ENCODE results near the gene TRMT11. TPM values are rescaled to one million over a fixed set of nuclear protein-coding genes. Genes with fewer than 3 reads are reported as not detected.
A peak's percentile ranks its signal among the peaks of the same experiment; 100 is the strongest.

The TRMT11 gene
- total and polyA plus RNA-seq, 9 of the 15 experiments (the other 6 are each of a cell fraction or from before 2014, with no cell fraction given) = 38.8 to 88.0 (median 59.8) TPM

DNA sequence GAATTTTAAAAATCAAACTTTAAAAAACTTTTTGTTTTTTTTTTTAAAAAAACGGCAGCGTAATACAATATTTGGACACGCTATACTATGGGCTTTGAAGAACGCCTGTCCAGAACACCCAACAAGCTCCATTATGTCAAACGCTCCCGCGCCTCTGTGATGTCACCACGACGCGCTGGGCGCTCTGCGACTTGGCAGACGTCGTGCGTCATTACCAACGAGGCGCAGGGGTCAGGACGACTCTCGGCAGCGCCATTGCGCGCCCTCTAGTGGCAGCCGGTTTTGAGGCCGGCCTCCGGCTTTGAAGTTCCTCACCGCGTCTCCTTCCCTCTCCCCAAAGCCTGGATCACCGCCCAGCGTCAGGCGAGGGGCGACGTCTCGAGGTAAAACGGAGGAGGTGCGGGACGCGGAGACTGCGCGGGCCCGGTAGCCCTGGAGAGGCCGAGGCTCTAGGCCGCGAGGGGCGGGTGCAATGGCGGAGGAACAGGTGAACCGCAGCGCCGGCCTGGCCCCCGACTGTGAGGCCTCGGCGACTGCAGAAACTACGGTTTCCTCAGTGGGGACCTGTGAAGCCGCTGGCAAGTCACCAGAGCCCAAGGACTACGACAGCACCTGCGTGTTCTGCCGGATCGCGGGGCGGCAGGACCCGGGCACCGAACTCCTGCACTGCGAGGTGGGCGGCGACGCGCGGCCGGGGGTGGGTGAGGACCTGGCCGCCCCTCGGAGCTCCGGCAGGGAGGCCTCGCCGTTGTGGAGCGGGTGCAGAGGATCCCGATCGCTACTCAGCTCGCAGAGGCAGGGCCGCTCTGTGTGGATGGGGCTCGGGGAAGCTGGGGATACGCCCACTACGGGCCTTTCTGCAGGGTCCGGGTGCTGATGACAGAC lies 29.6 kb upstream of the TRMT11 start, which contains the start of gene HINT3 (continued):
- TF ChIP-seq, protein P1, sequence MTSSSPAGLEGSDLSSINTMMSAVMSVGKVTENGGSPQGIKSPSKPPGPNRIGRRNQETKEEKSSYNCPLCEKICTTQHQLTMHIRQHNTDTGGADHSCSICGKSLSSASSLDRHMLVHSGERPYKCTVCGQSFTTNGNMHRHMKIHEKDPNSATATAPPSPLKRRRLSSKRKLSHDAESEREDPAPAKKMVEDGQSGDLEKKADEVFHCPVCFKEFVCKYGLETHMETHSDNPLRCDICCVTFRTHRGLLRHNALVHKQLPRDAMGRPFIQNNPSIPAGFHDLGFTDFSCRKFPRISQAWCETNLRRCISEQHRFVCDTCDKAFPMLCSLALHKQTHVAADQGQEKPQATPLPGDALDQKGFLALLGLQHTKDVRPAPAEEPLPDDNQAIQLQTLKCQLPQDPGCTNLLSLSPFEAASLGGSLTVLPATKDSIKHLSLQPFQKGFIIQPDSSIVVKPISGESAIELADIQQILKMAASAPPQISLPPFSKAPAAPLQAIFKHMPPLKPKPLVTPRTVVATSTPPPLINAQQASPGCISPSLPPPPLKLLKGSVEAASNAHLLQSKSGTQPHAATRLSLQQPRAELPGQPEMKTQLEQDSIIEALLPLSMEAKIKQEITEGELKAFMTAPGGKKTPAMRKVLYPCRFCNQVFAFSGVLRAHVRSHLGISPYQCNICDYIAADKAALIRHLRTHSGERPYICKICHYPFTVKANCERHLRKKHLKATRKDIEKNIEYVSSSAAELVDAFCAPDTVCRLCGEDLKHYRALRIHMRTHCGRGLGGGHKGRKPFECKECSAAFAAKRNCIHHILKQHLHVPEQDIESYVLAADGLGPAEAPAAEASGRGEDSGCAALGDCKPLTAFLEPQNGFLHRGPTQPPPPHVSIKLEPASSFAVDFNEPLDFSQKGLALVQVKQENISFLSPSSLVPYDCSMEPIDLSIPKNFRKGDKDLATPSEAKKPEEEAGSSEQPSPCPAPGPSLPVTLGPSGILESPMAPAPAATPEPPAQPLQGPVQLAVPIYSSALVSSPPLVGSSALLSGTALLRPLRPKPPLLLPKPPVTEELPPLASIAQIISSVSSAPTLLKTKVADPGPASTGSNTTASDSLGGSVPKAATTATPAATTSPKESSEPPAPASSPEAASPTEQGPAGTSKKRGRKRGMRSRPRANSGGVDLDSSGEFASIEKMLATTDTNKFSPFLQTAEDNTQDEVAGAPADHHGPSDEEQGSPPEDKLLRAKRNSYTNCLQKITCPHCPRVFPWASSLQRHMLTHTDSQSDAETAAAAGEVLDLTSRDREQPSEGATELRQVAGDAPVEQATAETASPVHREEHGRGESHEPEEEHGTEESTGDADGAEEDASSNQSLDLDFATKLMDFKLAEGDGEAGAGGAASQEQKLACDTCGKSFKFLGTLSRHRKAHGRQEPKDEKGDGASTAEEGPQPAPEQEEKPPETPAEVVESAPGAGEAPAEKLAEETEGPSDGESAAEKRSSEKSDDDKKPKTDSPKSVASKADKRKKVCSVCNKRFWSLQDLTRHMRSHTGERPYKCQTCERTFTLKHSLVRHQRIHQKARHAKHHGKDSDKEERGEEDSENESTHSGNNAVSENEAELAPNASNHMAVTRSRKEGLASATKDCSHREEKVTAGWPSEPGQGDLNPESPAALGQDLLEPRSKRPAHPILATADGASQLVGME (CRISPR knock-in tag; IDR thresholded peaks at IDR 0.05) = no peak; the same call in 1 of the 2 replicates
- no peak for TF ChIP-seq BRF1 (IDR thresholded peaks at IDR 0.05; ENCODE audit: borderline replicate concordance, extremely low read depth, insufficient read length)
- TF ChIP-seq MYC (IDR thresholded peaks at IDR 0.05; ENCODE audit: low read depth, low read length) = peak; percentile 77
- TF ChIP-seq MYC (CRISPR knock-in tag; IDR thresholded peaks at IDR 0.05; ENCODE audit: borderline replicate concordance, low read depth) = peak; percentile 85; the same call in 1 of the 2 replicates
- no peak for TF ChIP-seq TFAM (CRISPR knock-in tag; conservative IDR thresholded peaks at IDR 0.05)
- TF ChIP-seq KLF10 (CRISPR knock-in tag; IDR thresholded peaks at IDR 0.05) = no peak
- TF ChIP-seq, protein P2, sequence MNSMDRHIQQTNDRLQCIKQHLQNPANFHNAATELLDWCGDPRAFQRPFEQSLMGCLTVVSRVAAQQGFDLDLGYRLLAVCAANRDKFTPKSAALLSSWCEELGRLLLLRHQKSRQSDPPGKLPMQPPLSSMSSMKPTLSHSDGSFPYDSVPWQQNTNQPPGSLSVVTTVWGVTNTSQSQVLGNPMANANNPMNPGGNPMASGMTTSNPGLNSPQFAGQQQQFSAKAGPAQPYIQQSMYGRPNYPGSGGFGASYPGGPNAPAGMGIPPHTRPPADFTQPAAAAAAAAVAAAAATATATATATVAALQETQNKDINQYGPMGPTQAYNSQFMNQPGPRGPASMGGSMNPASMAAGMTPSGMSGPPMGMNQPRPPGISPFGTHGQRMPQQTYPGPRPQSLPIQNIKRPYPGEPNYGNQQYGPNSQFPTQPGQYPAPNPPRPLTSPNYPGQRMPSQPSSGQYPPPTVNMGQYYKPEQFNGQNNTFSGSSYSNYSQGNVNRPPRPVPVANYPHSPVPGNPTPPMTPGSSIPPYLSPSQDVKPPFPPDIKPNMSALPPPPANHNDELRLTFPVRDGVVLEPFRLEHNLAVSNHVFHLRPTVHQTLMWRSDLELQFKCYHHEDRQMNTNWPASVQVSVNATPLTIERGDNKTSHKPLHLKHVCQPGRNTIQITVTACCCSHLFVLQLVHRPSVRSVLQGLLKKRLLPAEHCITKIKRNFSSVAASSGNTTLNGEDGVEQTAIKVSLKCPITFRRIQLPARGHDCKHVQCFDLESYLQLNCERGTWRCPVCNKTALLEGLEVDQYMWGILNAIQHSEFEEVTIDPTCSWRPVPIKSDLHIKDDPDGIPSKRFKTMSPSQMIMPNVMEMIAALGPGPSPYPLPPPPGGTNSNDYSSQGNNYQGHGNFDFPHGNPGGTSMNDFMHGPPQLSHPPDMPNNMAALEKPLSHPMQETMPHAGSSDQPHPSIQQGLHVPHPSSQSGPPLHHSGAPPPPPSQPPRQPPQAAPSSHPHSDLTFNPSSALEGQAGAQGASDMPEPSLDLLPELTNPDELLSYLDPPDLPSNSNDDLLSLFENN (IDR thresholded peaks at IDR 0.05; ENCODE audit: low read depth in 2 of 2, low read length in 2 of 2) = peak in 1 of 2 experiments; percentile 41; a peak in 1 of 4 replicates
- peak; percentile 93 for TF ChIP-seq CTBP1 (IDR thresholded peaks at IDR 0.05; ENCODE audit: borderline replicate concordance)
- peak; percentile 73 for TF ChIP-seq HCFC1 (IDR thresholded peaks at IDR 0.05; ENCODE audit: low read depth, low read length)
- TF ChIP-seq, protein P3, sequence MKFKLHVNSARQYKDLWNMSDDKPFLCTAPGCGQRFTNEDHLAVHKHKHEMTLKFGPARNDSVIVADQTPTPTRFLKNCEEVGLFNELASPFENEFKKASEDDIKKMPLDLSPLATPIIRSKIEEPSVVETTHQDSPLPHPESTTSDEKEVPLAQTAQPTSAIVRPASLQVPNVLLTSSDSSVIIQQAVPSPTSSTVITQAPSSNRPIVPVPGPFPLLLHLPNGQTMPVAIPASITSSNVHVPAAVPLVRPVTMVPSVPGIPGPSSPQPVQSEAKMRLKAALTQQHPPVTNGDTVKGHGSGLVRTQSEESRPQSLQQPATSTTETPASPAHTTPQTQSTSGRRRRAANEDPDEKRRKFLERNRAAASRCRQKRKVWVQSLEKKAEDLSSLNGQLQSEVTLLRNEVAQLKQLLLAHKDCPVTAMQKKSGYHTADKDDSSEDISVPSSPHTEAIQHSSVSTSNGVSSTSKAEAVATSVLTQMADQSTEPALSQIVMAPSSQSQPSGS (CRISPR knock-in tag; IDR thresholded peaks at IDR 0.05) = no peak; the same call in 1 of the 2 replicates
- no peak for TF ChIP-seq ZZZ3 (IDR thresholded peaks at IDR 0.05)
- no peak for TF ChIP-seq EWSR1 (IDR thresholded peaks at IDR 0.05; ENCODE audit: borderline replicate concordance, low read depth, partially characterized antibody)
- TF ChIP-seq, protein P4, sequence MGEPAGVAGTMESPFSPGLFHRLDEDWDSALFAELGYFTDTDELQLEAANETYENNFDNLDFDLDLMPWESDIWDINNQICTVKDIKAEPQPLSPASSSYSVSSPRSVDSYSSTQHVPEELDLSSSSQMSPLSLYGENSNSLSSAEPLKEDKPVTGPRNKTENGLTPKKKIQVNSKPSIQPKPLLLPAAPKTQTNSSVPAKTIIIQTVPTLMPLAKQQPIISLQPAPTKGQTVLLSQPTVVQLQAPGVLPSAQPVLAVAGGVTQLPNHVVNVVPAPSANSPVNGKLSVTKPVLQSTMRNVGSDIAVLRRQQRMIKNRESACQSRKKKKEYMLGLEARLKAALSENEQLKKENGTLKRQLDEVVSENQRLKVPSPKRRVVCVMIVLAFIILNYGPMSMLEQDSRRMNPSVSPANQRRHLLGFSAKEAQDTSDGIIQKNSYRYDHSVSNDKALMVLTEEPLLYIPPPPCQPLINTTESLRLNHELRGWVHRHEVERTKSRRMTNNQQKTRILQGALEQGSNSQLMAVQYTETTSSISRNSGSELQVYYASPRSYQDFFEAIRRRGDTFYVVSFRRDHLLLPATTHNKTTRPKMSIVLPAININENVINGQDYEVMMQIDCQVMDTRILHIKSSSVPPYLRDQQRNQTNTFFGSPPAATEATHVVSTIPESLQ (CRISPR knock-in tag; IDR thresholded peaks at IDR 0.05) = peak; percentile 72; the same call in 1 of the 2 replicates

Data from K562 (cell line).